PC-3 (cell line): Measurements from ENCODE around the gene ARHGAP22.

ENCODE experiments used
- EZH2 ChIP-seq: fragments of 300-600 bp; sonication (generic); IDR thresholded peaks from one replicate; pipeline ENCODE4 v1.6.1; 2017; ENCODE audit warnings: antibody characterized with exemption, mild to moderate bottlenecking, low read length; ENCODE audit not compliant: unreplicated experiment
- TF ChIP-seq, protein P1 (sequence below): fragments of 300-600 bp; sonication (generic); conservative IDR thresholded peaks from 2 replicates; pipeline ENCODE4 v1.5.1; 2017; ENCODE audit warnings: antibody characterized with exemption, low read depth, mild to moderate bottlenecking, low read length

DNA sequence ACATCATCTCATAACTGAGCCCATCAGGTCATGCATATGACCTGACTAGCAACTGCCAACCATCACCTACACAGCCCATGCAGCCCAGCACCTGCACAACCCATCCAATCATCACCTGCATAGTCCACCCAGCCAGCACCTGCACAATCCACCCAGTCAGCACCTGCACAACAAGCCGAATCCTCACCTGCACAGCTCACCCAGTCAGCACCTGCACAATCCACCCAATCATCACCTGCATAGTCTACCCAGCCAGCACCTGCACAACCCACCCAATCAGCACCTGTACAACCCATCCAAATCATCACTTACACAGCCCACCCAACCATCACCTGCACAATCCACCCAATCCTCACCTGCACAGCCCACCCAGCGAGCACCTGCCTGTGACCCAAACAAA is 46.4 kb upstream of the ARHGAP22 start:
- TF ChIP-seq, protein P1, sequence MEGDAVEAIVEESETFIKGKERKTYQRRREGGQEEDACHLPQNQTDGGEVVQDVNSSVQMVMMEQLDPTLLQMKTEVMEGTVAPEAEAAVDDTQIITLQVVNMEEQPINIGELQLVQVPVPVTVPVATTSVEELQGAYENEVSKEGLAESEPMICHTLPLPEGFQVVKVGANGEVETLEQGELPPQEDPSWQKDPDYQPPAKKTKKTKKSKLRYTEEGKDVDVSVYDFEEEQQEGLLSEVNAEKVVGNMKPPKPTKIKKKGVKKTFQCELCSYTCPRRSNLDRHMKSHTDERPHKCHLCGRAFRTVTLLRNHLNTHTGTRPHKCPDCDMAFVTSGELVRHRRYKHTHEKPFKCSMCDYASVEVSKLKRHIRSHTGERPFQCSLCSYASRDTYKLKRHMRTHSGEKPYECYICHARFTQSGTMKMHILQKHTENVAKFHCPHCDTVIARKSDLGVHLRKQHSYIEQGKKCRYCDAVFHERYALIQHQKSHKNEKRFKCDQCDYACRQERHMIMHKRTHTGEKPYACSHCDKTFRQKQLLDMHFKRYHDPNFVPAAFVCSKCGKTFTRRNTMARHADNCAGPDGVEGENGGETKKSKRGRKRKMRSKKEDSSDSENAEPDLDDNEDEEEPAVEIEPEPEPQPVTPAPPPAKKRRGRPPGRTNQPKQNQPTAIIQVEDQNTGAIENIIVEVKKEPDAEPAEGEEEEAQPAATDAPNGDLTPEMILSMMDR: no peak
- TF ChIP-seq EZH2: no peak
